Esophagus muscularis mucosa (tissue), 4 donors: ENCODE data around the gene PIM3.

Source experiments
- EP300 ChIP-seq: sonication (generic); formaldehyde crosslinking; IDR thresholded peaks from one replicate; pipeline ENCODE4 v1.6.1; 2017; ENCODE audit warnings: antibody characterized with exemption
- POLR2AphosphoS5 ChIP-seq, 2 donors: sonication (generic); formaldehyde crosslinking; IDR thresholded peaks; one replicate each; pipeline ENCODE4 v1.6.1; 2017; ENCODE audit warnings: antibody characterized with exemption in 2 of 2
- TF ChIP-seq, protein P1 (sequence below), 3 experiments: fragments of 200-600 bp in 2 of 3; fragments of 450-650 bp in 1 of 3; sonication (generic) in 2 of 3; IDR thresholded peaks; one replicate each; pipeline ENCODE4 v1.5.1; 2017 to 2019; ENCODE audit warnings: antibody characterized with exemption in 3 of 3, mild to moderate bottlenecking in 2 of 3, moderate library complexity in 1 of 3

DNA sequence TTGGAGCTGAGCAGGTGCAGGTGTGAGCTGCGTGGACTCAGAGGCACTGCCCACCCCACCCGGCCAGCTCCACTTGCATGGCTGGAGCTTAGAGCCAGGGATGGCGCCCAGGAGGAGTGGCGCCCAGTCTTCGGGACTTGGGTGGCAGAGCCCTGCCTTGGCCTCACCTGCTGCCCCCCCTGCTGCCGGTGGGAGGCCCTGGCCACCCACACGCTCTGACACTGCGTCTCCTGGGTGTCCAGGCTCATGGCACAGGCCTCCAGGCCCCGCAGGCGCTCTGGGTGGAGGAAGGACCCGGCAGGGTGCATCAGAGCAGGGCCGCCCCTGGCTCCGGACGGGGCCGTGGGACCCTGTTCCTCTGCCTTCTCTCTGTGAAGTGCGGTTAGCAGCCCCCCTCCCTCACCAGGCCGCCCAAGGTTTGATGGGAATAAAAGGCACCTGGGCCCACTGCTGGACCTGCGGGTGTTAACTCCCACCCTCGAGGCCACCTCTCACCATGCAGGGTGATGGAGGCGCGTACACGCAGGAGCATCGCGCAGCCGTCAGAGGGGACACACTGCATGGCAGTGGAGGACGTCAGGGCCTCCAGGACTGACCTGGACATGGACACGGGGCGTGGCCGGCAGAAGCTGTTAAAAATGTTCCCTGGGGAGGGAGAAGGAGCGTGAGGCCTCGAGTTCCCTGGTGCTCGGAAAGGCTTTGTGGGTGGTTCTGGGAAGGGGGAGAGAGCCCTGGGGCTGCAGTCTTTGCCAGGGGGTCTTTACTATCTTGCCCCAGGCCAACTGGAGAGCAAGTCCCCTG lies 40.2 kb downstream of the PIM3 start:
- TF ChIP-seq, protein P1, sequence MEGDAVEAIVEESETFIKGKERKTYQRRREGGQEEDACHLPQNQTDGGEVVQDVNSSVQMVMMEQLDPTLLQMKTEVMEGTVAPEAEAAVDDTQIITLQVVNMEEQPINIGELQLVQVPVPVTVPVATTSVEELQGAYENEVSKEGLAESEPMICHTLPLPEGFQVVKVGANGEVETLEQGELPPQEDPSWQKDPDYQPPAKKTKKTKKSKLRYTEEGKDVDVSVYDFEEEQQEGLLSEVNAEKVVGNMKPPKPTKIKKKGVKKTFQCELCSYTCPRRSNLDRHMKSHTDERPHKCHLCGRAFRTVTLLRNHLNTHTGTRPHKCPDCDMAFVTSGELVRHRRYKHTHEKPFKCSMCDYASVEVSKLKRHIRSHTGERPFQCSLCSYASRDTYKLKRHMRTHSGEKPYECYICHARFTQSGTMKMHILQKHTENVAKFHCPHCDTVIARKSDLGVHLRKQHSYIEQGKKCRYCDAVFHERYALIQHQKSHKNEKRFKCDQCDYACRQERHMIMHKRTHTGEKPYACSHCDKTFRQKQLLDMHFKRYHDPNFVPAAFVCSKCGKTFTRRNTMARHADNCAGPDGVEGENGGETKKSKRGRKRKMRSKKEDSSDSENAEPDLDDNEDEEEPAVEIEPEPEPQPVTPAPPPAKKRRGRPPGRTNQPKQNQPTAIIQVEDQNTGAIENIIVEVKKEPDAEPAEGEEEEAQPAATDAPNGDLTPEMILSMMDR (IDR thresholded peaks at IDR 0.05), result no peak
- no peak for TF ChIP-seq POLR2AphosphoS5 (IDR thresholded peaks at IDR 0.05)
- TF ChIP-seq EP300, result no peak
